Upper lobe of right lung (tissue), 1 donor: ENCODE measurements around the gene LKAAEAR1. TPM values are rescaled to one million over a fixed set of nuclear protein-coding genes. Genes with fewer than 3 reads are reported as not detected.
A peak's percentile ranks its signal among the peaks of the same experiment; 100 is the strongest.

Source experiments
- ATAC-seq: fragments of 200-7000 bp; cut with Tn5 transposase; one replicate; pipeline ENCODE4 v1.9.1; 2020; ENCODE audit warnings: mild to moderate bottlenecking, moderate library complexity
- DNase-seq: peaks from one replicate; pipeline ENCODE4 v3.0.0-alpha.2; 2020
- H3K27ac ChIP-seq: fragments of 200-600 bp; one replicate; pipeline ENCODE4 v1.8.0; 2022
- H3K27me3 ChIP-seq: fragments of 200-600 bp; one replicate; pipeline ENCODE4 v1.8.0; 2022; ENCODE audit warnings: mild to moderate bottlenecking
- H3K36me3 ChIP-seq: fragments of 200-600 bp; one replicate; pipeline ENCODE4 v1.8.0; 2022
- H3K4me1 ChIP-seq: fragments of 200-600 bp; one replicate; pipeline ENCODE4 v1.8.0; 2022
- H3K4me3 ChIP-seq: fragments of 200-600 bp; one replicate; pipeline ENCODE4 v1.8.0; 2022; ENCODE audit warnings: mild to moderate bottlenecking
- H3K9me3 ChIP-seq: fragments of 200-600 bp; one replicate; pipeline ENCODE4 v1.8.0; 2022
- CTCF ChIP-seq: fragments of 200-600 bp; IDR thresholded peaks from one replicate; pipeline ENCODE4 v1.8.0; 2022; ENCODE audit warnings: antibody characterized with exemption
- intact Hi-C: fragments of 100-400 bp; cut with DNase I; formaldehyde crosslinking; loops from one replicate; pipeline ENCODE4 v1.11.0; 2022
- total RNA-seq: library from RNA; stranded (reverse); fragmentation: NEBNext Ultra II Directional; extraction: Animal tissue kit (Norgen Biotek cat#: 25700); gene quantifications from one replicate; pipeline ENCODE4 v1.2.1, GENCODE V29; 2021
- donor health status: DM: no; HTN: yes; CAD: no; lungs with severe emphysema.

The LKAAEAR1 gene
- total RNA-seq, 1 donor from 2014 or later = not detected

GRCh38 chr20:64080813-64081623 is 3.2 kb downstream of the LKAAEAR1 start:
- intact Hi-C loops = no loop called here
- H3K4me1 ChIP-seq = peaks cover 33% of the 10 kb centered on the region
- peaks cover 20% of the 10 kb centered on the region for H3K27me3 ChIP-seq
- no peaks in the 10 kb centered on the region for H3K9me3 ChIP-seq
- H3K4me3 ChIP-seq = peak overlapping the region; percentile 55
- ATAC-seq (no peak), DNase-seq (no peak)
- no peak for TF ChIP-seq CTCF
- no peaks in the 10 kb centered on the region for H3K36me3 ChIP-seq
- H3K27ac ChIP-seq = peak overlapping the region; percentile 83

- peaks cover 33% of the 10 kb centered on the region for H3K4me1 ChIP-seq
- peak within 1 kb of the TSS; percentile 83 for H3K27ac ChIP-seq
- DNase-seq = no peak
- no peaks in the 10 kb centered on the region for H3K36me3 ChIP-seq
- H3K9me3 ChIP-seq = no peaks in the 10 kb centered on the region
- no peak for TF ChIP-seq CTCF
- peak; percentile 0 for ATAC-seq
- peaks cover 13% of the 10 kb centered on the region for H3K27me3 ChIP-seq
- intact Hi-C loops = no loop called here
- H3K4me3 ChIP-seq = peak within 1 kb of the TSS; percentile 71
These were observed 4.0 kb downstream of the LKAAEAR1 start, which contains the start of gene OPRL1 for GRCh38 chr20:64080013-64080812. TSS of gene OPRL1 (plus strand) at chr20:64080082. CDS start at chr20:64092721, 12,639 bp downstream.

- DNase-seq = peak; percentile 92
- H3K27me3 ChIP-seq = peaks cover 6% of the 10 kb centered on the region
- peak; percentile 68 for ATAC-seq
- H3K4me3 ChIP-seq = peak within 1 kb of the TSS; percentile 71
- intact Hi-C loops = no loop called here
- TF ChIP-seq CTCF = no peak
- peaks cover 31% of the 10 kb centered on the region for H3K4me1 ChIP-seq
- no peaks in the 10 kb centered on the region for H3K9me3 ChIP-seq
- peak within 1 kb of the TSS; percentile 83 for H3K27ac ChIP-seq
- H3K36me3 ChIP-seq = no peaks in the 10 kb centered on the region
These were observed 4.8 kb downstream of the LKAAEAR1 start, which contains the start of gene RGS19 for GRCh38 chr20:64079273-64080012. TSS of gene RGS19 (minus strand) at chr20:64079518. CDS start at chr20:64076886, 2,632 bp downstream.

- intact Hi-C loops = no loop called here
- no peaks in the 10 kb centered on the region for H3K9me3 ChIP-seq
- H3K27me3 ChIP-seq = peaks cover 1% of the 10 kb centered on the region
- TF ChIP-seq CTCF = no peak
- H3K4me1 ChIP-seq = peaks cover 26% of the 10 kb centered on the region
- H3K27ac ChIP-seq = peak overlapping the region; percentile 83
- DNase-seq (no peak), ATAC-seq (no peak)
- H3K4me3 ChIP-seq = peak overlapping the region; percentile 71
- peaks cover 4% of the 10 kb centered on the region for H3K36me3 ChIP-seq
These were observed 5.3 kb downstream of the LKAAEAR1 start for GRCh38 chr20:64078934-64079272.

- no peaks in the 10 kb centered on the region for H3K9me3 ChIP-seq
- DNase-seq = no peak
- ATAC-seq = peak; percentile 17
- H3K36me3 ChIP-seq = peaks cover 12% of the 10 kb centered on the region
- H3K27ac ChIP-seq = peak overlapping the region; percentile 83
- no peaks in the 10 kb centered on the region for H3K27me3 ChIP-seq
- intact Hi-C loops = no loop called here
- H3K4me3 ChIP-seq = peak overlapping the region; percentile 71
- TF ChIP-seq CTCF = no peak
- H3K4me1 ChIP-seq = peaks cover 19% of the 10 kb centered on the region
These were observed 6.2 kb downstream of the LKAAEAR1 start for GRCh38 chr20:64077876-64078551.
